ENCODE data around the gene PHACTR3. TPM values are rescaled to one million over a fixed set of nuclear protein-coding genes. Genes with fewer than 3 reads are reported as not detected.

The PHACTR3 gene
- total RNA-seq, 1 experiment from 2014 or later, result 30.6 TPM

DNA sequence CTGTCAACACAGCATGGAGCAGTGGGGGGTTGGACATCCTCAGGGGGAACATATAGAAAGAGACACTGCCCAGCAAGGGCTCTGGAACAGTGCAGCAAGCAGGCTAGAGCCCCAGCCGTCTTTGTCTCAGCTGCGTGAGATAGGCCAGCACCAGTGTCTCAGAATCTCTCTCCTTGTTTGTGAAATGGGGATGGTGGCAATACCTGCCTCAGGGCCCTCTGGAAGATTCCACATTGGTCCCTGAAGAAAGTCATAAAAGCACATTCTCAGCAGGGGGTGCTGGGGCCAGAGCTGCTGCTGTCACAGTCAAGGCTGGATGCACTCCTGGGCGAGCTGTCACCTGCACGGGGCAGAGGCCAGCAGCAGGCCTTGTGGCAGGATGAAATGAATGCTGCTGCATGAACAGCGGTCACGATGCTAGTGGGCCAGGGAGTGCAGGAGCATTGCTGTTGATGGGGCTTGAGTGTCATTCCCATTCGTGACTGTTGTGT lies 207.4 kb downstream of the PHACTR3 start:
- no peaks in the 10 kb centered on the region for H3K9me2 ChIP-seq (replicated peaks; ENCODE audit: low read length)
- no peak overlapping the region for H3K9ac ChIP-seq (ENCODE audit: low read length)

GRCh38 chr20:59812286-59813125 lies 208.2 kb downstream of the PHACTR3 start:
- H3K9me2 ChIP-seq (replicated peaks; ENCODE audit: low read length), result no peaks in the 10 kb centered on the region
- no peaks in the 10 kb centered on the region for H3K36me3 ChIP-seq (ENCODE audit: low read depth, low read length)
- intact Hi-C loops (cut with micrococcal nuclease), result no loop called here
- no peaks in the 10 kb centered on the region for H3K27me3 ChIP-seq (ENCODE audit: low read length)
- no peak overlapping the region for H3K4me3 ChIP-seq (ENCODE audit: low read length)
- no peak overlapping the region for H3K27ac ChIP-seq (ENCODE audit: low read length)
- TF ChIP-seq EZH2phosphoT487 (IDR thresholded peaks at IDR 0.05; ENCODE audit: borderline replicate concordance, low read length) (no peak), EZH2 (IDR thresholded peaks at IDR 0.05; ENCODE audit: low read length, unreplicated experiment) (no peak), CTCF (conservative IDR thresholded peaks at IDR 0.05; ENCODE audit: low read depth, low read length) (no peak)
- ChIA-PET POLR2A (ENCODE audit: unreplicated experiment) (interaction anchor here (0.6 kb wide), 1 partner anchor 128 kb away, joined by 3 read pairs; the partner anchor contains the start of gene FAM217B), CTCF (no interaction called here)
- no peaks in the 10 kb centered on the region for H3K4me1 ChIP-seq (ENCODE audit: insufficient read depth, low read length)
- DNase-seq (no peak), ATAC-seq (peak; percentile 9; the same call in 1 of the 2 replicates)
- no TSS peak for BruUV-seq (replicated peaks)
- no peaks in the 10 kb centered on the region for H3K9me3 ChIP-seq (ENCODE audit: low read length)
- no peak overlapping the region for H3K9ac ChIP-seq (ENCODE audit: low read length)
- H4K20me1 ChIP-seq (ENCODE audit: low read length), result no peaks in the 10 kb centered on the region
- no peaks in the 10 kb centered on the region for H3F3A ChIP-seq (ENCODE audit: low read length, unreplicated experiment)
- no peak overlapping the region for H3K4me2 ChIP-seq (ENCODE audit: low read length)
- H2AFZ ChIP-seq (ENCODE audit: low read length), result no peak overlapping the region
- H3K79me2 ChIP-seq (ENCODE audit: low read length), result no peaks in the 10 kb centered on the region

More for the DNA sequence above, 207.4 kb downstream of the PHACTR3 start:
- Histone ChIP-seq H3K36me3 (ENCODE audit: low read depth, low read length) (no peaks in the 10 kb centered on the region), H3K4me2 (ENCODE audit: low read length) (no peak overlapping the region), H3F3A (ENCODE audit: low read length, unreplicated experiment) (no peaks in the 10 kb centered on the region), H3K4me1 (ENCODE audit: insufficient read depth, low read length) (no peaks in the 10 kb centered on the region), H2AFZ (ENCODE audit: low read length) (no peak overlapping the region), H3K27ac (ENCODE audit: low read length) (no peak overlapping the region), H3K4me3 (ENCODE audit: low read length) (no peak overlapping the region), H3K27me3 (ENCODE audit: low read length) (no peaks in the 10 kb centered on the region), H4K20me1 (ENCODE audit: low read length) (no peaks in the 10 kb centered on the region), H3K9me3 (ENCODE audit: low read length) (no peaks in the 10 kb centered on the region), H3K79me2 (ENCODE audit: low read length) (no peaks in the 10 kb centered on the region)
- POLR2A ChIA-PET (ENCODE audit: unreplicated experiment), result no interaction called here
- no peak for DNase-seq
- no peak for ATAC-seq
- TF ChIP-seq EZH2 (IDR thresholded peaks at IDR 0.05; ENCODE audit: low read length, unreplicated experiment) (no peak), CTCF (conservative IDR thresholded peaks at IDR 0.05; ENCODE audit: low read depth, low read length) (no peak), EZH2phosphoT487 (IDR thresholded peaks at IDR 0.05; ENCODE audit: borderline replicate concordance, low read length) (no peak)
- BruUV-seq (replicated peaks), result no TSS peak
- intact Hi-C loops (cut with micrococcal nuclease), result no loop called here
- CTCF ChIA-PET, result no interaction called here
